Smooth muscle cell (in vitro differentiated cells): ENCODE data around the gene WDR89. TPM values are rescaled to one million over a fixed set of nuclear protein-coding genes. Genes with fewer than 3 reads are reported as not detected.

Source experiments
- DNase-seq: peaks from one replicate; lab custom pipeline; 2025; ENCODE audit not compliant: unreplicated experiment; lab: John Stamatoyannopoulos, UW
- H2AFZ ChIP-seq: fragments of 200-600 bp; sonication (generic); 2 replicates; pipeline ENCODE4 v1.6.0; 2016; ENCODE audit warnings: antibody characterized with exemption, low read depth, mild to moderate bottlenecking
- H3F3A ChIP-seq: fragments of 200-600 bp; sonication (generic); 2 replicates; pipeline ENCODE4 v1.6.0; 2017; ENCODE audit warnings: antibody characterized with exemption, low read depth
- H3K27ac ChIP-seq: fragments of 200-600 bp; sonication (generic); 2 replicates; pipeline ENCODE4 v1.5.1; 2016; ENCODE audit warnings: low read depth, mild to moderate bottlenecking
- H3K27me3 ChIP-seq: fragments of 200-600 bp; sonication (generic); 2 replicates; pipeline ENCODE4 v1.6.1; 2016; ENCODE audit warnings: low read depth, mild to moderate bottlenecking
- H3K36me3 ChIP-seq: fragments of 200-600 bp; sonication (generic); 2 replicates; pipeline ENCODE4 v1.5.1; 2016; ENCODE audit warnings: low read depth
- H3K4me1 ChIP-seq: fragments of 200-600 bp; sonication (generic); 2 replicates; pipeline ENCODE4 v1.5.1; 2016; ENCODE audit warnings: low read depth
- H3K4me2 ChIP-seq: fragments of 200-600 bp; sonication (generic); 2 replicates; pipeline ENCODE4 v1.6.0; 2016; ENCODE audit warnings: mild to moderate bottlenecking
- H3K4me3 ChIP-seq: fragments of 200-600 bp; sonication (generic); 2 replicates; pipeline ENCODE4 v1.5.1; 2016; ENCODE audit warnings: mild to moderate bottlenecking
- H3K79me2 ChIP-seq: fragments of 200-600 bp; sonication (generic); 2 replicates; pipeline ENCODE4 v1.6.0; 2016; ENCODE audit warnings: low read depth, mild to moderate bottlenecking
- H3K9ac ChIP-seq: fragments of 200-600 bp; sonication (generic); 2 replicates; pipeline ENCODE4 v1.6.0; 2016; ENCODE audit warnings: low read depth
- H3K9me3 ChIP-seq: fragments of 200-600 bp; sonication (generic); replicated peaks from 2 replicates; pipeline ENCODE4 v1.5.1; 2016; ENCODE audit warnings: low read depth
- H4K20me1 ChIP-seq: fragments of 200-600 bp; sonication (generic); 2 replicates; pipeline ENCODE4 v1.6.0; 2016; ENCODE audit warnings: low read depth
- CTCF ChIP-seq: fragments of 200-600 bp; sonication (generic); IDR thresholded peaks from 2 replicates; pipeline ENCODE4 v1.5.1; 2017; ENCODE audit warnings: borderline replicate concordance, mild to moderate bottlenecking, antibody characterized with exemption; ENCODE audit not compliant: insufficient read depth, poor library complexity, severe bottlenecking
- WGBS: methylation state at CpG from one replicate; pipeline ENCODE4 v1.1.7; 2016; ENCODE audit warnings: low lambda C conversion rate; 5-methylcytosine and 5-hydroxymethylcytosine counted together
- polyA plus RNA-seq: library from polyadenylated mRNA; unstranded; fragments of >200 nt; fragmentation: Nextera tagmentation; extraction: Ambion mirVana; gene quantifications from 2 replicates; pipeline ENCODE4 v1.2.1, GENCODE V29; 2016
- total RNA-seq: library from RNA; depleted of rRNA; stranded (reverse); fragments of >200 nt; gene quantifications from 2 replicates; pipeline ENCODE4 v1.2.3, GENCODE V29; 2014

Gene WDR89
- total and polyA plus RNA-seq, 2 experiments from 2014 or later, result 6.4 to 8.9 TPM

GRCh38 chr14:63685401-63685800 lies 43.7 kb upstream of the WDR89 start:
- Histone ChIP-seq H3K9me3 (no peaks in the 10 kb centered on the region), H3K4me1 (no peaks in the 10 kb centered on the region), H3K4me3 (no peak overlapping the region), H3K27ac (no peak overlapping the region), H3F3A (no peaks in the 10 kb centered on the region), H3K36me3 (no peaks in the 10 kb centered on the region), H3K4me2 (no peak overlapping the region), H3K27me3 (no peaks in the 10 kb centered on the region), H2AFZ (no peak overlapping the region), H3K9ac (no peak overlapping the region), H4K20me1 (no peaks in the 10 kb centered on the region), H3K79me2 (no peaks in the 10 kb centered on the region)
- DNase-seq, result no peak
- TF ChIP-seq CTCF, result no peak
- 100% methylated on average over 1 of the region's 1 CpG for WGBS

DNA sequence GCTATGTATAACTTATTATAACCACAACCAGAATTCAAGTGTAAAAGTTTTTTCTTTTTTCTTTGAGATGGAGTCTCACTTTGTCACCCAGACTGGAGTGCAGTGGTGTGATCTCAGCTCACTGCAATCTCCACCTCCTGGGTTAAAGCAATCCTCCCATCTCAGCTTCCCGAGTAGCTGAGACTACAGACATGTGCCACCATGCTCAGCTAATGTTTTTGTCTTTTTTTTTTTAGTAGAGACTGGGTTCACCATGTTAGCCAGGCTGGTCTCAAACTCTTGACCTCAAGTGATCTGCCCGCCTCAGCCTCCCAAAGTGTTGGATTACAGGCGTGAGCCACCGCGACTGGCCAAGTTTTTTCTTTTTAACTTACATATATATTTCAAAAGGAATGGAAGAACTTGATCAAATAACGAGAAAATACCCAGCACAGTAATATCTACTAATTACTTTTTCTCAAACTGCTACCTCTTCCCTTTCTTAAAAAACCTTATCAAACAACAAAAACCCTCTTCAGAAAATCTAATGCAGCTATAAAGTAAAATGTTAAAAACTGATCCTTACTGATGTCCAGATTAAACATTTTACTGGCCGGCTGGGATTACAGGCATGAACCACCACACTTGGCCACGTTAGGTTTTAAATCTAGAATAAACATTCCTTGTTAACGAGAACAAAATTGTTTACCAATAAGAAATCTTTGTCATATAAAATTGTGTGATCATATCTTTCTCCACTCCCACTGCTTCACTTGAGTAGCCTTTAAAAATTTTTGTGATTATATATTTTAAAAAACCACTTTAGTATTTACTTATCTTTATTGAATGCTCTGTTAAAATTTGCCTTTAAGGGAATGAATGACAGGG lies 41.3 kb upstream of the WDR89 start:
- H3K9me3 ChIP-seq, result no peaks in the 10 kb centered on the region
- no peak overlapping the region for H2AFZ ChIP-seq
- H4K20me1 ChIP-seq, result no peaks in the 10 kb centered on the region
- H3F3A ChIP-seq, result no peaks in the 10 kb centered on the region
- no peak overlapping the region for H3K9ac ChIP-seq
- WGBS, result 64% methylated on average over 9 of the region's 9 CpGs
- H3K4me3 ChIP-seq, result no peak overlapping the region
- no peak for TF ChIP-seq CTCF
- H3K79me2 ChIP-seq, result no peaks in the 10 kb centered on the region
- no peak for DNase-seq
- no peak overlapping the region for H3K27ac ChIP-seq
- no peaks in the 10 kb centered on the region for H3K4me1 ChIP-seq
- H3K36me3 ChIP-seq, result no peaks in the 10 kb centered on the region
- no peak overlapping the region for H3K4me2 ChIP-seq
- H3K27me3 ChIP-seq, result no peaks in the 10 kb centered on the region

- Histone ChIP-seq H3K36me3 (no peaks in the 10 kb centered on the region), H3K9me3 (no peaks in the 10 kb centered on the region), H4K20me1 (no peaks in the 10 kb centered on the region), H3F3A (no peaks in the 10 kb centered on the region), H3K4me3 (no peak overlapping the region), H3K27ac (peak overlapping the region; percentile 25), H3K4me1 (no peaks in the 10 kb centered on the region), H3K79me2 (no peaks in the 10 kb centered on the region), H3K4me2 (no peak overlapping the region), H2AFZ (no peak overlapping the region), H3K9ac (no peak overlapping the region), H3K27me3 (no peaks in the 10 kb centered on the region)
- no peak for DNase-seq
- no peak for TF ChIP-seq CTCF
- 89% methylated on average over 1 of the region's 1 CpG for WGBS
Measured at GRCh38 chr14:63678536-63678935, 36.9 kb upstream of the WDR89 start.
